ENCODE results near the gene DBNDD1.

DBNDD1 gene

GRCh38 chr16:90011508-90011819 lies 7.8 kb downstream of the DBNDD1 start:
- no peak overlapping the region for H3K27ac ChIP-seq (ENCODE audit: extremely low read depth, low read depth, low read length)
- CTCF ChIA-PET = no interaction called here
- POLR2A ChIA-PET = no interaction called here
- TF ChIP-seq TSHZ1 (tag by site-specific recombination; IDR thresholded peaks at IDR 0.05; ENCODE audit: borderline replicate concordance) (no peak), FEZF1 (tag by site-specific recombination; IDR thresholded peaks at IDR 0.05) (no peak), ZNF600 (tag by site-specific recombination; IDR thresholded peaks at IDR 0.05) (no peak), ZNF394 (tag by site-specific recombination; IDR thresholded peaks at IDR 0.05; ENCODE audit: borderline replicate concordance) (no peak), ZBTB6 (tag by site-specific recombination; IDR thresholded peaks at IDR 0.05) (no peak), ZNF449 (tag by site-specific recombination; IDR thresholded peaks at IDR 0.05) (no peak), SP7 (tag by site-specific recombination; IDR thresholded peaks at IDR 0.05) (no peak), TCF7L2 (IDR thresholded peaks at IDR 0.05; ENCODE audit: borderline replicate concordance, low read depth, low read length) (no peak), ELK4 (IDR thresholded peaks at IDR 0.05; ENCODE audit: borderline replicate concordance, low read depth, low read length) (no peak), ZNF155 (tag by site-specific recombination; IDR thresholded peaks at IDR 0.05) (no peak), SP2 (tag by site-specific recombination; IDR thresholded peaks at IDR 0.05) (no peak), ZNF26 (tag by site-specific recombination; IDR thresholded peaks at IDR 0.05) (no peak), SALL2 (tag by site-specific recombination; IDR thresholded peaks at IDR 0.05; ENCODE audit: borderline replicate concordance) (no peak), ZBTB11 (tag by site-specific recombination; conservative IDR thresholded peaks at IDR 0.05; ENCODE audit: low read depth) (no peak), ZNF645 (tag by site-specific recombination; IDR thresholded peaks at IDR 0.05) (no peak), ZNF501 (tag by site-specific recombination; IDR thresholded peaks at IDR 0.05) (no peak), GLIS2 (tag by site-specific recombination; IDR thresholded peaks at IDR 0.05) (no peak), ZNF626 (tag by site-specific recombination; IDR thresholded peaks at IDR 0.05) (no peak)
- no peaks in the 10 kb centered on the region for H3K4me1 ChIP-seq (ENCODE audit: control insufficient read depth, insufficient read depth, low read length)
- H3K9me3 ChIP-seq (ENCODE audit: control insufficient read depth, insufficient read depth, low read depth, low read length) = no peaks in the 10 kb centered on the region
- H3K4me3 ChIP-seq (ENCODE audit: low read depth, low read length) = no peak overlapping the region
- H3K36me3 ChIP-seq (ENCODE audit: control insufficient read depth in 2 of 2, insufficient read depth in 1 of 2, low read length in 2 of 2) = peaks cover 0 to 18% of the 10 kb centered on the region in 2 experiments; a peak in 2 of 3 replicates

All from HEK293 (cell line).